ENCODE measurements around the gene ZIC2.
A peak's percentile ranks its signal among the peaks of the same experiment; 100 is the strongest.

Gene ZIC2

DNA sequence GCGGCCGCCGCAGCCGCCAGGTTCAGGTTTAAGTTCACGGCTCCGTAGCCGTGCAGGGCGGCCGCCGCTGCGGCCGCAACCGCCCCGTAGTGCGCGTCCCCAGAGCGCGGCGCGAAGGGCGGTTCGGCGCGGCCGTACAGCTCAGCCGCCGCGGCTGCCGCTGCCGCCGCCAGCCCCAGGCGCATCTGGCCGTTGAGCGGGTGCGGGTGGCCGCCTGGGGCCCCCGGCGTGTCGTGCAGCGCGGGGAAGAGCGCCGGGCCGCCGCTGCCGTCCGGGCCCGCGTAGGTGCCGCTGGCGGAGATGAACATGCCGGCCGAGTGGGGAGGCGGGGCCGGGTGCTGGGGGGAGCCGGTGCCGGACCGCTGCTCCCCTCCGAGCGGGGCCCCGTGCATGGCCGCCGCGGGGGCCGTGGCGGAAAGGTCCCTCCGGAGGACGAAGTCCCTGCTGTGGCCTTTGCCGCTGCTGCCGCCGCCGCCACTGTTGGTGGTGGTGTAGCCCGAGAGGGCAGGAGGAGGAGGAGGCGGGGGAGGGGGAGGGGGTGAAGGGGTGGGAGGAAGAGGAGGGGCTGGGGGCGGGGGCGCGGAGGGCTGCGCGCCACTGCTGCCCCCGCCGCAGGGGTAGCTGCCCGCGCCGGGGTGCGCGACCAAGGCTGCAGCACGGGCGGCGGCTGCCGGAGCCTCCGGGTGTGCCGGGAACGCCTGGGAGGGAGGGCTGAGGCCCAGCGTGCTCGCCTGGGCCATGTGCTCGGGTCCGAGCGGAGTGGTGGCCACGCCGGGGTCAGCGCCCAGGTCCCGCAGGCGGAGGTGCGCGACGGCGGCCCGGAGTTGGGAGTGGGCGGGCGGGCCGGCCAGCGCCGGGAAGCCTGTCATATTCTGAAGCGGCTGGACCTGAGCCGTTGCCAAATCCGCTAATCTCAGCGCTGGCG lies 10.7 kb upstream of the ZIC2 start:
- CTCF ChIA-PET = interaction anchor here (0.6 to 1.2 kb wide), 3 partner anchors 55 to 70 kb away, joined by 3 to 4 read pairs (median 3); no protein-coding TSS in a partner anchor
- Histone ChIP-seq H3K4me1 (ENCODE audit: control insufficient read depth, insufficient read depth, low read length) (peaks cover 9% of the 10 kb centered on the region), H3K27ac (ENCODE audit: extremely low read depth, low read depth, low read length) (peak overlapping the region; percentile 100), H3K36me3 (ENCODE audit: control insufficient read depth in 2 of 2, insufficient read depth in 1 of 2, low read length in 2 of 2) (peaks cover 0 to 7% of the 10 kb centered on the region in 2 experiments; a peak in 1 of 3 replicates), H3K4me3 (ENCODE audit: low read depth, low read length) (peak overlapping the region; percentile 73), H3K9me3 (ENCODE audit: control insufficient read depth, insufficient read depth, low read depth, low read length) (no peaks in the 10 kb centered on the region)
- TF ChIP-seq, protein P1, sequence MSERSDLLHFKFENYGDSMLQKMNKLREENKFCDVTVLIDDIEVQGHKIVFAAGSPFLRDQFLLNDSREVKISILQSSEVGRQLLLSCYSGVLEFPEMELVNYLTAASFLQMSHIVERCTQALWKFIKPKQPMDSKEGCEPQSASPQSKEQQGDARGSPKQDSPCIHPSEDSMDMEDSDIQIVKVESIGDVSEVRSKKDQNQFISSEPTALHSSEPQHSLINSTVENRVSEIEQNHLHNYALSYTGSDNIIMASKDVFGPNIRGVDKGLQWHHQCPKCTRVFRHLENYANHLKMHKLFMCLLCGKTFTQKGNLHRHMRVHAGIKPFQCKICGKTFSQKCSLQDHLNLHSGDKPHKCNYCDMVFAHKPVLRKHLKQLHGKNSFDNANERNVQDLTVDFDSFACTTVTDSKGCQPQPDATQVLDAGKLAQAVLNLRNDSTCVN (tag by site-specific recombination; optimal IDR thresholded peaks at IDR 0.05) = peak; percentile 68
- 0 out of 2 replicates have a peak, but pooled peaks have one; percentile 10 for TF ChIP-seq ZNF660 (tag by site-specific recombination; IDR thresholded peaks at IDR 0.05)
- TF ChIP-seq OSR2 (tag by site-specific recombination; IDR thresholded peaks at IDR 0.05) = peak; percentile 51
- TF ChIP-seq ZNF664 (tag by site-specific recombination; IDR thresholded peaks at IDR 0.05) = no peak
- TF ChIP-seq, protein P2, sequence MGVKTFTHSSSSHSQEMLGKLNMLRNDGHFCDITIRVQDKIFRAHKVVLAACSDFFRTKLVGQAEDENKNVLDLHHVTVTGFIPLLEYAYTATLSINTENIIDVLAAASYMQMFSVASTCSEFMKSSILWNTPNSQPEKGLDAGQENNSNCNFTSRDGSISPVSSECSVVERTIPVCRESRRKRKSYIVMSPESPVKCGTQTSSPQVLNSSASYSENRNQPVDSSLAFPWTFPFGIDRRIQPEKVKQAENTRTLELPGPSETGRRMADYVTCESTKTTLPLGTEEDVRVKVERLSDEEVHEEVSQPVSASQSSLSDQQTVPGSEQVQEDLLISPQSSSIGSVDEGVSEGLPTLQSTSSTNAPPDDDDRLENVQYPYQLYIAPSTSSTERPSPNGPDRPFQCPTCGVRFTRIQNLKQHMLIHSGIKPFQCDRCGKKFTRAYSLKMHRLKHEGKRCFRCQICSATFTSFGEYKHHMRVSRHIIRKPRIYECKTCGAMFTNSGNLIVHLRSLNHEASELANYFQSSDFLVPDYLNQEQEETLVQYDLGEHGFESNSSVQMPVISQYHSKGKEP (tag by site-specific recombination; IDR thresholded peaks at IDR 0.05) = peak; percentile 11; the same call in 1 of the 2 replicates
- peak; percentile 24; the same call in 1 of the 2 replicates for TF ChIP-seq ZNF423 (tag by site-specific recombination; IDR thresholded peaks at IDR 0.05)
- TF ChIP-seq, protein P3, sequence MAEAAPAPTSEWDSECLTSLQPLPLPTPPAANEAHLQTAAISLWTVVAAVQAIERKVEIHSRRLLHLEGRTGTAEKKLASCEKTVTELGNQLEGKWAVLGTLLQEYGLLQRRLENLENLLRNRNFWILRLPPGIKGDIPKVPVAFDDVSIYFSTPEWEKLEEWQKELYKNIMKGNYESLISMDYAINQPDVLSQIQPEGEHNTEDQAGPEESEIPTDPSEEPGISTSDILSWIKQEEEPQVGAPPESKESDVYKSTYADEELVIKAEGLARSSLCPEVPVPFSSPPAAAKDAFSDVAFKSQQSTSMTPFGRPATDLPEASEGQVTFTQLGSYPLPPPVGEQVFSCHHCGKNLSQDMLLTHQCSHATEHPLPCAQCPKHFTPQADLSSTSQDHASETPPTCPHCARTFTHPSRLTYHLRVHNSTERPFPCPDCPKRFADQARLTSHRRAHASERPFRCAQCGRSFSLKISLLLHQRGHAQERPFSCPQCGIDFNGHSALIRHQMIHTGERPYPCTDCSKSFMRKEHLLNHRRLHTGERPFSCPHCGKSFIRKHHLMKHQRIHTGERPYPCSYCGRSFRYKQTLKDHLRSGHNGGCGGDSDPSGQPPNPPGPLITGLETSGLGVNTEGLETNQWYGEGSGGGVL (tag by site-specific recombination; IDR thresholded peaks at IDR 0.05) = peak; percentile 39; the same call in 1 of the 2 replicates
- peak; percentile 25 for TF ChIP-seq ZSCAN30 (tag by site-specific recombination; IDR thresholded peaks at IDR 0.05)
- TF ChIP-seq KLF9 (tag by site-specific recombination; IDR thresholded peaks at IDR 0.05; ENCODE audit: low read depth) = peak; percentile 49; the same call in 1 of the 2 replicates
- no peak for TF ChIP-seq ZNF146 (tag by site-specific recombination; IDR thresholded peaks at IDR 0.05)
- TF ChIP-seq ZNF132 (tag by site-specific recombination; IDR thresholded peaks at IDR 0.05; ENCODE audit: borderline replicate concordance) = no peak
- TF ChIP-seq ZNF140 (tag by site-specific recombination; IDR thresholded peaks at IDR 0.05) = no peak
- TF ChIP-seq GLIS2 (tag by site-specific recombination; IDR thresholded peaks at IDR 0.05) = peak; percentile 15; the same call in 1 of the 2 replicates
- peak; percentile 54; the same call in 1 of the 2 replicates for TF ChIP-seq ZIC2 (tag by site-specific recombination; IDR thresholded peaks at IDR 0.05)
- TF ChIP-seq TRIM28 (IDR thresholded peaks at IDR 0.05; ENCODE audit: borderline replicate concordance, low read length) = no peak
- no peak for TF ChIP-seq ZNF544 (tag by site-specific recombination; IDR thresholded peaks at IDR 0.05)
- no peak for TF ChIP-seq SP7 (tag by site-specific recombination; IDR thresholded peaks at IDR 0.05)
- peak; percentile 23; the same call in 1 of the 2 replicates for TF ChIP-seq SP3 (tag by site-specific recombination; IDR thresholded peaks at IDR 0.05)
- peak; percentile 59; the same call in 1 of the 2 replicates for TF ChIP-seq YY1 (tag by site-specific recombination; IDR thresholded peaks at IDR 0.05)
- TF ChIP-seq, protein P4, sequence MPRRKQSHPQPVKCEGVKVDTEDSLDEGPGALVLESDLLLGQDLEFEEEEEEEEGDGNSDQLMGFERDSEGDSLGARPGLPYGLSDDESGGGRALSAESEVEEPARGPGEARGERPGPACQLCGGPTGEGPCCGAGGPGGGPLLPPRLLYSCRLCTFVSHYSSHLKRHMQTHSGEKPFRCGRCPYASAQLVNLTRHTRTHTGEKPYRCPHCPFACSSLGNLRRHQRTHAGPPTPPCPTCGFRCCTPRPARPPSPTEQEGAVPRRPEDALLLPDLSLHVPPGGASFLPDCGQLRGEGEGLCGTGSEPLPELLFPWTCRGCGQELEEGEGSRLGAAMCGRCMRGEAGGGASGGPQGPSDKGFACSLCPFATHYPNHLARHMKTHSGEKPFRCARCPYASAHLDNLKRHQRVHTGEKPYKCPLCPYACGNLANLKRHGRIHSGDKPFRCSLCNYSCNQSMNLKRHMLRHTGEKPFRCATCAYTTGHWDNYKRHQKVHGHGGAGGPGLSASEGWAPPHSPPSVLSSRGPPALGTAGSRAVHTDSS (tag by site-specific recombination; IDR thresholded peaks at IDR 0.05) = 0 out of 2 replicates have a peak, but pooled peaks have one; percentile 17
- TF ChIP-seq ZBTB8A (tag by site-specific recombination; IDR thresholded peaks at IDR 0.05) = peak; percentile 72
- peak; percentile 14; the same call in 1 of the 2 replicates for TF ChIP-seq ZNF596 (tag by site-specific recombination; IDR thresholded peaks at IDR 0.05)
- TF ChIP-seq, protein P5, sequence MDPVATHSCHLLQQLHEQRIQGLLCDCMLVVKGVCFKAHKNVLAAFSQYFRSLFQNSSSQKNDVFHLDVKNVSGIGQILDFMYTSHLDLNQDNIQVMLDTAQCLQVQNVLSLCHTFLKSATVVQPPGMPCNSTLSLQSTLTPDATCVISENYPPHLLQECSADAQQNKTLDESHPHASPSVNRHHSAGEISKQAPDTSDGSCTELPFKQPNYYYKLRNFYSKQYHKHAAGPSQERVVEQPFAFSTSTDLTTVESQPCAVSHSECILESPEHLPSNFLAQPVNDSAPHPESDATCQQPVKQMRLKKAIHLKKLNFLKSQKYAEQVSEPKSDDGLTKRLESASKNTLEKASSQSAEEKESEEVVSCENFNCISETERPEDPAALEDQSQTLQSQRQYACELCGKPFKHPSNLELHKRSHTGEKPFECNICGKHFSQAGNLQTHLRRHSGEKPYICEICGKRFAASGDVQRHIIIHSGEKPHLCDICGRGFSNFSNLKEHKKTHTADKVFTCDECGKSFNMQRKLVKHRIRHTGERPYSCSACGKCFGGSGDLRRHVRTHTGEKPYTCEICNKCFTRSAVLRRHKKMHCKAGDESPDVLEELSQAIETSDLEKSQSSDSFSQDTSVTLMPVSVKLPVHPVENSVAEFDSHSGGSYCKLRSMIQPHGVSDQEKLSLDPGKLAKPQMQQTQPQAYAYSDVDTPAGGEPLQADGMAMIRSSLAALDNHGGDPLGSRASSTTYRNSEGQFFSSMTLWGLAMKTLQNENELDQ (tag by site-specific recombination; IDR thresholded peaks at IDR 0.05; ENCODE audit: low read depth) = no peak
- TF ChIP-seq KLF1 (tag by site-specific recombination; IDR thresholded peaks at IDR 0.05) = peak; percentile 48; the same call in 1 of the 2 replicates
- TF ChIP-seq, protein P6, sequence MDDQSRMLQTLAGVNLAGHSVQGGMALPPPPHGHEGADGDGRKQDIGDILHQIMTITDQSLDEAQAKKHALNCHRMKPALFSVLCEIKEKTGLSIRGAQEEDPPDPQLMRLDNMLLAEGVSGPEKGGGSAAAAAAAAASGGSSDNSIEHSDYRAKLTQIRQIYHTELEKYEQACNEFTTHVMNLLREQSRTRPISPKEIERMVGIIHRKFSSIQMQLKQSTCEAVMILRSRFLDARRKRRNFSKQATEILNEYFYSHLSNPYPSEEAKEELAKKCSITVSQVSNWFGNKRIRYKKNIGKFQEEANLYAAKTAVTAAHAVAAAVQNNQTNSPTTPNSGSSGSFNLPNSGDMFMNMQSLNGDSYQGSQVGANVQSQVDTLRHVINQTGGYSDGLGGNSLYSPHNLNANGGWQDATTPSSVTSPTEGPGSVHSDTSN (CRISPR knock-in tag; IDR thresholded peaks at IDR 0.05) = 0 out of 2 replicates have a peak, but pooled peaks have one; percentile 5
- TF ChIP-seq ZBTB20 (tag by site-specific recombination; IDR thresholded peaks at IDR 0.05) = peak; percentile 21; the same call in 1 of the 2 replicates
- POLR2A ChIA-PET = interaction anchor here (0.6 to 2.7 kb wide), 8 partner anchors 11 to 703 kb away, joined by 3 to 101 read pairs (median 4); partner anchors contain the start of genes PCCA, TMTC4 and ZIC2
